Panc1 (cell line): ENCODE data around the gene P2RX2.

Source experiments
- CTCF ChIP-seq: fragments of 450-650 bp; IDR thresholded peaks from 2 replicates; pipeline ENCODE4 v1.5.1; 2017; ENCODE audit warnings: mild to moderate bottlenecking
- SIN3A ChIP-seq: IDR thresholded peaks from 2 replicates; pipeline ENCODE4 v1.6.1; 2012; ENCODE audit warnings: low read depth, mild to moderate bottlenecking, low read length, moderate library complexity, borderline replicate concordance; ENCODE audit not compliant: insufficient read depth

DNA sequence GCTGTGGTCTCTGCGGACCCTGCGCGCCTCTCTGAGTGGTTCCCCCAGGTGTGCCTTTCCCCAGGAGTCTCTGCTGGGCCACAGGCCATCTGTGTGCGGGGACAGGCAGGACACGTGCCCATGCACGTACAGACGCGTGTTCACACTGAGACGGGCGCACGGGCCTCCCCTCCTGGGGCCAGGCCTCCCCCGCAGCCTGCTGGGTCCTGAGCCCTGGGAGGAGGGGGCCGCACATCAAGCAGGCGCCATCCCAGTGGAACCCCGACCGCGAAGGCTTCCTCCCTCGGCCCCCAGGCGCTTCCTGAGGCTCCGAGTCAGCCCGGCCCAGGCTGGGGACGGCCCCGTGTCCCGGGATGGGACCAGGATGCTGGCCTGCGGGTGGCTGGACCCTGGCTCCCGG, 47.9 kb upstream of the P2RX2 start:
- TF ChIP-seq CTCF, result no peak
- TF ChIP-seq SIN3A, result no peak
